Glomerular visceral epithelial cell (primary cell): ENCODE data around the gene FRMD7.

ENCODE experiments used
- DNase-seq: peaks from one replicate; pipeline ENCODE4 v3.0.0-alpha.2; 2016; ENCODE audit errors: extremely low spot score

The FRMD7 gene

DNA sequence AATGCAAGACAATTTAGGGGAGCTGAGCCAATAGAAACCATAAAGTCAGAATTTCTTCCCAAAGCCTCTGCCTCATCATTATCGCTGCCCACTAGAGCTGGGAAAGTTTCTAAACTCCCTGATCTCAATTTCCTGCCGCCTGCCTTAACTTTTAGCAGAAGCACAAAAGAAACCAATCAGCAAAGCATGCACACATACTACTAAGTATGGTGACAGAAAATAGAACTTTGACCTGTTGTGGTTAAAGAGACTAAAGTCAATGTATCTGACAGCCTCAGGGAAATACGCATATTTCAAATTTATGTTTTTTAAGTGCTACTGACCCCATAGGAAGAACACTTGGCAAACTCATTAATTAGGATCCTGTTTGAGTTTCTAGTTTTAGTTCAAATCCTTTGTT lies 94.7 kb downstream of the FRMD7 start:
- DNase-seq, result no peak

DNA sequence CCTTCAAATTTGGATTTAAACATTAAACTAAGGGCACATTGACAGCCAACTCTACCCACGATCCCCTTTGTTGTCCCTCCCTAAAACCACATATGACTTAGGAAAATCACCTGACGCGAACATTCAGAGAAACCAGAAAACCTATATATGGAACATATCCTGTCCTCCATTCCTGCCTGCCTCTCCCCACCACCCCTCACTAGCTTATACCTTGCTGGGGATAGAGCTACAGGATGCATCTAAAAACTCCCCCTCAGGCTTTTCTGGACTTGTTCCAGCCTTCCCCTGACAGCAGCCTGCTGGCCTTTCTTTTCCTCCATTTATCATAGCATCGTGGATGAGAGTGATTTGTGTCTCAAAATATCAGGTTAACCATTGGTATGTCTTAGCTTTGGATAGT lies 96.0 kb downstream of the FRMD7 start:
- no peak for DNase-seq

DNA sequence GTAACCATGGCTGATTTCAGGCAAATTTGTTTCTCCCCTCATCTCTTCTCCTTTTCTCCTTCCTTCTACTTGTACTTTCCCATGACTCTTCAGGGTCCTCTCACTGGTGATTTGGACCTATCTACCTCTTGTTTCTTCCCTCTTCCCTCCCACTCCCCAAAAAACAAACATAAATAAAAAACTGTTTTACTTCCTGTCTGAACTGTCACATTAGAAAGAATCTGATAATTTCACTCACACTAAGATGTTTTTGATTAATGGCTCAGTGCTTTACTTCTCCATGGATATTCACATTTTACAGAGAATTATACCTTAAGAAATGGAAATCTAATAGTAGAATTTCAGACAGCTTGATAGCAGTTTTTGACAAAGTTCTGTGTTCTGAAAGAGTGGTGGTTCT lies 97.6 kb downstream of the FRMD7 start:
- DNase-seq, result no peak
